HG03175 (cell line): ENCODE results near the gene CDK14.

Source experiments
- ATAC-seq: cut with Tn5 transposase; IDR thresholded peaks from one replicate; pipeline ENCODE4 v1.9.1; 2021; ENCODE audit warnings: mild to moderate bottlenecking, moderate library complexity; ENCODE audit not compliant: unreplicated experiment

Gene CDK14

GRCh38 chr7:90596671-90597562 lies 796 bp downstream of the CDK14 start:
- ATAC-seq, result peak; percentile 25

- no peak for ATAC-seq
These were observed 1.6 kb downstream of the CDK14 start for GRCh38 chr7:90597563-90598253.

GRCh38 chr7:90599038-90599437 lies 2.9 kb downstream of the CDK14 start:
- no peak for ATAC-seq

- ATAC-seq, result no peak
These were observed 3.9 kb downstream of the CDK14 start for GRCh38 chr7:90599892-90600555.

GRCh38 chr7:90602303-90602702 lies 6.2 kb downstream of the CDK14 start:
- ATAC-seq, result no peak

GRCh38 chr7:90603346-90603745 lies 7.2 kb downstream of the CDK14 start:
- ATAC-seq, result no peak

- ATAC-seq, result no peak
These were observed 8.3 kb downstream of the CDK14 start for GRCh38 chr7:90604383-90604782.

GRCh38 chr7:90605055-90605454 lies 8.9 kb downstream of the CDK14 start:
- ATAC-seq, result no peak

GRCh38 chr7:90607196-90607595 lies 11.1 kb downstream of the CDK14 start:
- no peak for ATAC-seq

- ATAC-seq, result no peak
These were observed 14.0 kb downstream of the CDK14 start for GRCh38 chr7:90610105-90610504.

GRCh38 chr7:90611115-90611514 lies 15.0 kb downstream of the CDK14 start:
- no peak for ATAC-seq

GRCh38 chr7:90613088-90613498 lies 17.0 kb downstream of the CDK14 start:
- peak; percentile 87 for ATAC-seq

- no peak for ATAC-seq
These were observed 21.3 kb downstream of the CDK14 start for GRCh38 chr7:90617442-90617841.

- ATAC-seq, result no peak
These were observed 22.8 kb downstream of the CDK14 start for GRCh38 chr7:90618876-90619275.

- no peak for ATAC-seq
These were observed 25.1 kb downstream of the CDK14 start for GRCh38 chr7:90621125-90621746.

GRCh38 chr7:90621747-90622140 lies 25.6 kb downstream of the CDK14 start:
- no peak for ATAC-seq

- no peak for ATAC-seq
These were observed 26.5 kb downstream of the CDK14 start for GRCh38 chr7:90622670-90623069.

- ATAC-seq, result no peak
These were observed 28.2 kb downstream of the CDK14 start for GRCh38 chr7:90624225-90624911.

GRCh38 chr7:90625051-90625450 lies 28.9 kb downstream of the CDK14 start:
- no peak for ATAC-seq

- no peak for ATAC-seq
These were observed 29.4 kb downstream of the CDK14 start for GRCh38 chr7:90625562-90625961.

GRCh38 chr7:90626013-90626412 lies 29.9 kb downstream of the CDK14 start:
- no peak for ATAC-seq
